ENCODE data around the gene CCDC28A. TPM values are rescaled to one million over a fixed set of nuclear protein-coding genes. Genes with fewer than 3 reads are reported as not detected.
"Not testable (repeated sequence)": the region's sequence is repeated elsewhere in the genome, so short reads cannot be mapped to it uniquely, and the experiment has no call there.

CCDC28A gene
- total RNA-seq, 1 experiment from 2014 or later = 9.8 TPM

GRCh38 chr6:138727182-138727581, 46.4 kb upstream of the CCDC28A start:
- H3K36me3 Mint-ChIP-seq (ENCODE audit: insufficient read depth, unreplicated experiment) = no peaks in the 10 kb centered on the region
- CTCF ChIA-PET = no interaction called here
- no TSS peak for BruUV-seq (replicated peaks)
- H3K27me3 Mint-ChIP-seq (ENCODE audit: unreplicated experiment) = no peaks in the 10 kb centered on the region
- H3K4me3 Mint-ChIP-seq (ENCODE audit: low read depth, unreplicated experiment) = no peak overlapping the region
- TF ChIP-seq, protein P1, sequence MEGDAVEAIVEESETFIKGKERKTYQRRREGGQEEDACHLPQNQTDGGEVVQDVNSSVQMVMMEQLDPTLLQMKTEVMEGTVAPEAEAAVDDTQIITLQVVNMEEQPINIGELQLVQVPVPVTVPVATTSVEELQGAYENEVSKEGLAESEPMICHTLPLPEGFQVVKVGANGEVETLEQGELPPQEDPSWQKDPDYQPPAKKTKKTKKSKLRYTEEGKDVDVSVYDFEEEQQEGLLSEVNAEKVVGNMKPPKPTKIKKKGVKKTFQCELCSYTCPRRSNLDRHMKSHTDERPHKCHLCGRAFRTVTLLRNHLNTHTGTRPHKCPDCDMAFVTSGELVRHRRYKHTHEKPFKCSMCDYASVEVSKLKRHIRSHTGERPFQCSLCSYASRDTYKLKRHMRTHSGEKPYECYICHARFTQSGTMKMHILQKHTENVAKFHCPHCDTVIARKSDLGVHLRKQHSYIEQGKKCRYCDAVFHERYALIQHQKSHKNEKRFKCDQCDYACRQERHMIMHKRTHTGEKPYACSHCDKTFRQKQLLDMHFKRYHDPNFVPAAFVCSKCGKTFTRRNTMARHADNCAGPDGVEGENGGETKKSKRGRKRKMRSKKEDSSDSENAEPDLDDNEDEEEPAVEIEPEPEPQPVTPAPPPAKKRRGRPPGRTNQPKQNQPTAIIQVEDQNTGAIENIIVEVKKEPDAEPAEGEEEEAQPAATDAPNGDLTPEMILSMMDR (IDR thresholded peaks at IDR 0.05; ENCODE audit: unreplicated experiment) = no peak
- no peaks in the 10 kb centered on the region for H3K9me3 Mint-ChIP-seq (ENCODE audit: low read depth, unreplicated experiment)
- no peaks in the 10 kb centered on the region for H3K4me1 Mint-ChIP-seq (ENCODE audit: low read depth, unreplicated experiment)
- intact Hi-C loops (cut with micrococcal nuclease; ENCODE audit: unreplicated experiment) = no loop called here
- no peak for DNase-seq
- H3K27ac Mint-ChIP-seq (ENCODE audit: unreplicated experiment) = no peak overlapping the region

GRCh38 chr6:138728662-138729061, 44.9 kb upstream of the CCDC28A start:
- no peaks in the 10 kb centered on the region for H3K36me3 Mint-ChIP-seq (ENCODE audit: insufficient read depth, unreplicated experiment)
- no peak overlapping the region for H3K27ac Mint-ChIP-seq (ENCODE audit: unreplicated experiment)
- no peak overlapping the region for H3K4me3 Mint-ChIP-seq (ENCODE audit: low read depth, unreplicated experiment)
- no peak for DNase-seq
- TF ChIP-seq, protein P1 (IDR thresholded peaks at IDR 0.05; ENCODE audit: unreplicated experiment) = no peak
- no peaks in the 10 kb centered on the region for H3K4me1 Mint-ChIP-seq (ENCODE audit: low read depth, unreplicated experiment)
- CTCF ChIA-PET = no interaction called here
- intact Hi-C loops (cut with micrococcal nuclease; ENCODE audit: unreplicated experiment) = no loop called here
- no peaks in the 10 kb centered on the region for H3K27me3 Mint-ChIP-seq (ENCODE audit: unreplicated experiment)
- H3K9me3 Mint-ChIP-seq (ENCODE audit: low read depth, unreplicated experiment) = no peaks in the 10 kb centered on the region
- BruUV-seq (replicated peaks) = no TSS peak

- H3K9me3 Mint-ChIP-seq (ENCODE audit: low read depth, unreplicated experiment); H3K27ac Mint-ChIP-seq (ENCODE audit: unreplicated experiment); BruUV-seq (replicated peaks); intact Hi-C loops (cut with micrococcal nuclease; ENCODE audit: unreplicated experiment); H3K4me1 Mint-ChIP-seq (ENCODE audit: low read depth, unreplicated experiment); H3K27me3 Mint-ChIP-seq (ENCODE audit: unreplicated experiment); H3K36me3 Mint-ChIP-seq (ENCODE audit: insufficient read depth, unreplicated experiment); CTCF ChIA-PET; H3K4me3 Mint-ChIP-seq (ENCODE audit: low read depth, unreplicated experiment); DNase-seq: not testable (repeated sequence)
These were observed 43.5 kb upstream of the CCDC28A start for GRCh38 chr6:138730037-138730436.

DNA sequence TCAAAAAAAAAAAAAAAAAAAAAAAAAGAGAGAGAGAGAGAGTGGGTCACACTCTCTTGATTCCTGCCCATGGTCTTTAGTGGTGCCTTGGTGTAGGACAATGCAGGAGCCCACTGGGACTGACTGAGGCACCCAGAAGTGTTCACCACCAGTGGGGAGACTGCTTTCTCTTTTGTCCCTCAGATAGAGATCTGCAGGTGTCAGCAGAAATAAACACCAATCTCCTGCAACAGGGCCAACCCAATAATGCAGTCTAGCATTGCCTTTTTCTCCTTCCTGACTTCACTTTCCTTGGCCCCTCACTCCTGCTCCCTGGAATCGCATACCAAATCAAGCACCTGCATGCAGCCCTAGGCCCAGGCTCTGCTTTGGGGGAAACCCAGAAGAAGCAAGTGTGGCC, 39.0 kb upstream of the CCDC28A start:
- no peak for DNase-seq
- Mint-ChIP-seq H3K27ac (ENCODE audit: unreplicated experiment) (no peak overlapping the region), H3K4me1 (ENCODE audit: low read depth, unreplicated experiment) (no peaks in the 10 kb centered on the region), H3K4me3 (ENCODE audit: low read depth, unreplicated experiment) (no peak overlapping the region), H3K27me3 (ENCODE audit: unreplicated experiment) (no peaks in the 10 kb centered on the region), H3K36me3 (ENCODE audit: insufficient read depth, unreplicated experiment) (no peaks in the 10 kb centered on the region), H3K9me3 (ENCODE audit: low read depth, unreplicated experiment) (no peaks in the 10 kb centered on the region)
- TF ChIP-seq, protein P1 (IDR thresholded peaks at IDR 0.05; ENCODE audit: unreplicated experiment) = no peak
- BruUV-seq (replicated peaks) = no TSS peak
- CTCF ChIA-PET = no interaction called here
- intact Hi-C loops (cut with micrococcal nuclease; ENCODE audit: unreplicated experiment) = no loop called here

- no peak for DNase-seq
- H3K36me3 Mint-ChIP-seq (ENCODE audit: insufficient read depth, unreplicated experiment) = no peaks in the 10 kb centered on the region
- no peak overlapping the region for H3K27ac Mint-ChIP-seq (ENCODE audit: unreplicated experiment)
- TF ChIP-seq, protein P1 (IDR thresholded peaks at IDR 0.05; ENCODE audit: unreplicated experiment) = no peak
- H3K4me1 Mint-ChIP-seq (ENCODE audit: low read depth, unreplicated experiment) = no peaks in the 10 kb centered on the region
- intact Hi-C loops (cut with micrococcal nuclease; ENCODE audit: unreplicated experiment) = no loop called here
- BruUV-seq (replicated peaks) = no TSS peak
- peaks cover 7% of the 10 kb centered on the region for H3K27me3 Mint-ChIP-seq (ENCODE audit: unreplicated experiment)
- H3K4me3 Mint-ChIP-seq (ENCODE audit: low read depth, unreplicated experiment) = no peak overlapping the region
- CTCF ChIA-PET = no interaction called here
- no peaks in the 10 kb centered on the region for H3K9me3 Mint-ChIP-seq (ENCODE audit: low read depth, unreplicated experiment)
These were observed 36.9 kb upstream of the CCDC28A start for GRCh38 chr6:138736640-138737039.
